ENCODE data around the gene MT1X. TPM values are rescaled to one million over a fixed set of nuclear protein-coding genes. Genes with fewer than 3 reads are reported as not detected.

Gene MT1X
- total and polyA plus RNA-seq, 2 of the 13 experiments (the other 11 are each of a cell fraction or from before 2014, with no cell fraction given): 19.7 to 288 TPM

- no peak for TF ChIP-seq FOXP4 (CRISPR knock-in tag; IDR thresholded peaks at IDR 0.05)
- no peak for TF ChIP-seq FLYWCH1 (CRISPR knock-in tag; IDR thresholded peaks at IDR 0.05)
- TF ChIP-seq ZNF605 (CRISPR knock-in tag; IDR thresholded peaks at IDR 0.05): peak; percentile 36; the same call in 1 of the 2 replicates
- no peak for TF ChIP-seq CENPX (CRISPR knock-in tag; IDR thresholded peaks at IDR 0.05)
- TF ChIP-seq ZNF607 (CRISPR knock-in tag; IDR thresholded peaks at IDR 0.05; ENCODE audit: borderline replicate concordance): no peak; the same call in 1 of the 2 replicates
- no peak for TF ChIP-seq ATF7 (IDR thresholded peaks at IDR 0.05)
- no peak for TF ChIP-seq ATF7 (CRISPR knock-in tag; IDR thresholded peaks at IDR 0.05)
- no peak for TF ChIP-seq JDP2 (CRISPR knock-in tag; IDR thresholded peaks at IDR 0.05; ENCODE audit: borderline replicate concordance)
- no peak; the same call in 1 of the 2 replicates for TF ChIP-seq ZNF292 (CRISPR knock-in tag; IDR thresholded peaks at IDR 0.05; ENCODE audit: borderline replicate concordance, low read depth)
- TF ChIP-seq ZNF615 (CRISPR knock-in tag; IDR thresholded peaks at IDR 0.05; ENCODE audit: borderline replicate concordance): 0 out of 2 replicates have a peak, but pooled peaks have one; percentile 34
- no peak for TF ChIP-seq PBX3 (CRISPR knock-in tag; IDR thresholded peaks at IDR 0.05; ENCODE audit: borderline replicate concordance)
- TF ChIP-seq KDM5A (IDR thresholded peaks at IDR 0.05; ENCODE audit: borderline replicate concordance, low read length): no peak
- no peak for TF ChIP-seq ZNF724P (CRISPR knock-in tag; IDR thresholded peaks at IDR 0.05; ENCODE audit: borderline replicate concordance)
- no peak for TF ChIP-seq PRDM10 (CRISPR knock-in tag; IDR thresholded peaks at IDR 0.05; ENCODE audit: low read depth)
- TF ChIP-seq ZNF224 (CRISPR knock-in tag; IDR thresholded peaks at IDR 0.05): no peak; the same call in 1 of the 2 replicates
- TF ChIP-seq ETV5 (CRISPR knock-in tag; IDR thresholded peaks at IDR 0.05; ENCODE audit: borderline replicate concordance): 0 out of 2 replicates have a peak, but pooled peaks have one; percentile 4
- no peak for TF ChIP-seq REL (CRISPR knock-in tag; conservative IDR thresholded peaks at IDR 0.05)
- no peak for TF ChIP-seq ZNF354B (CRISPR knock-in tag; IDR thresholded peaks at IDR 0.05)
- no peak for TF ChIP-seq ZNF558 (CRISPR knock-in tag; IDR thresholded peaks at IDR 0.05; ENCODE audit: borderline replicate concordance)
- peak; percentile 37; the same call in 1 of the 2 replicates for TF ChIP-seq ZNF598 (CRISPR knock-in tag; IDR thresholded peaks at IDR 0.05; ENCODE audit: borderline replicate concordance)
- 0 out of 2 replicates have a peak, but pooled peaks have one; percentile 36 for TF ChIP-seq ZNF766 (CRISPR knock-in tag; IDR thresholded peaks at IDR 0.05; ENCODE audit: borderline replicate concordance)
- no peak for TF ChIP-seq ZBTB21 (CRISPR knock-in tag; IDR thresholded peaks at IDR 0.05)
Observed at GRCh38 chr16:56657555-56658326, 24.5 kb upstream of the MT1X start, which contains the start of gene MT1F (continued).

All from HepG2 (cell line).